Spleen (tissue), 7 donors: ENCODE results near the gene CYYR1.

ENCODE experiments used
- POLR2AphosphoS5 ChIP-seq, 3 donors: sonication (generic); formaldehyde crosslinking; IDR thresholded peaks; one replicate each; pipeline ENCODE4 v1.5.1; 2017; ENCODE audit warnings: antibody characterized with exemption in 3 of 3
- TF ChIP-seq, protein P1 (sequence below), 11 experiments: fragments of 200-600 bp in 7 of 11; fragments of 450-650 bp in 4 of 11; sonication (generic) in 4 of 11; IDR thresholded peaks in 8 of 11; conservative IDR thresholded peaks in 3 of 11; 1 replicate in 7 of 11; 2 replicates in 4 of 11; pipeline versions ENCODE4 v1.4.0 to v1.8.0; 2016 to 2021; ENCODE audit warnings: antibody characterized with exemption in 11 of 11, inconsistent platforms in 4 of 11, mild to moderate bottlenecking in 1 of 11
- donor health status: DM: no; HTN: no; CAD: no; lungs with moderate emphysema.
- donor health status: DM: no; HTN: no; CAD: no.
- donor health status: DM: no; HTN: no; CAD: no.

DNA sequence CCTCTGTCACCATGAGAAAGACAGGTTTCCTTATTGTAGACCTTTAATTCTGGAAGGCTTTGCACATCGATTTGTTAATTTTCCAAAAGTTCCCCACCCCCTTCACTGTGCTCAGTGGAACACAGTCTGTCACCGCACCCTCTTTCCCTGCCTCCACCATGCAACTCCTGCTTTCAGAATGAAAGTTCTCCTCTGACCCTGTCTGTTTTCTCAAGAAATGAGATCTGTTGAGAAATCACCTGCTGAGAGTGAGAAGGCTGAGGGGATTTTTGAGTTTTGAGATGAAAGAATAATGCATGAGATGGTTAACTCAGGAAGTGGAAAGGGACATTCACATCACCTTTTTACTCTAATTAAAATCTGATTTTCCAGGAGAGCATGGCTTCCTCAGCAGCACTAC lies 99.6 kb downstream of the CYYR1 start:
- TF ChIP-seq, protein P1, sequence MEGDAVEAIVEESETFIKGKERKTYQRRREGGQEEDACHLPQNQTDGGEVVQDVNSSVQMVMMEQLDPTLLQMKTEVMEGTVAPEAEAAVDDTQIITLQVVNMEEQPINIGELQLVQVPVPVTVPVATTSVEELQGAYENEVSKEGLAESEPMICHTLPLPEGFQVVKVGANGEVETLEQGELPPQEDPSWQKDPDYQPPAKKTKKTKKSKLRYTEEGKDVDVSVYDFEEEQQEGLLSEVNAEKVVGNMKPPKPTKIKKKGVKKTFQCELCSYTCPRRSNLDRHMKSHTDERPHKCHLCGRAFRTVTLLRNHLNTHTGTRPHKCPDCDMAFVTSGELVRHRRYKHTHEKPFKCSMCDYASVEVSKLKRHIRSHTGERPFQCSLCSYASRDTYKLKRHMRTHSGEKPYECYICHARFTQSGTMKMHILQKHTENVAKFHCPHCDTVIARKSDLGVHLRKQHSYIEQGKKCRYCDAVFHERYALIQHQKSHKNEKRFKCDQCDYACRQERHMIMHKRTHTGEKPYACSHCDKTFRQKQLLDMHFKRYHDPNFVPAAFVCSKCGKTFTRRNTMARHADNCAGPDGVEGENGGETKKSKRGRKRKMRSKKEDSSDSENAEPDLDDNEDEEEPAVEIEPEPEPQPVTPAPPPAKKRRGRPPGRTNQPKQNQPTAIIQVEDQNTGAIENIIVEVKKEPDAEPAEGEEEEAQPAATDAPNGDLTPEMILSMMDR (IDR thresholded peaks at IDR 0.05 in 8 of 11, conservative IDR thresholded peaks at IDR 0.05 in 3 of 11), result no peak
- TF ChIP-seq POLR2AphosphoS5 (IDR thresholded peaks at IDR 0.05), result no peak
